HL-60 (cell line): ENCODE data around the gene ALDH4A1.

Experiments
- TF ChIP-seq, protein P1 (sequence below): IDR thresholded peaks from one replicate; pipeline ENCODE4 v1.5.1; 2011; ENCODE audit warnings: low read length, control low read depth, inconsistent platforms; ENCODE audit not compliant: insufficient read depth
- TF ChIP-seq, protein P2 (sequence below): IDR thresholded peaks from 2 replicates; pipeline ENCODE4 v1.6.1; 2012; ENCODE audit warnings: low read depth; ENCODE audit not compliant: insufficient replicate concordance

- TF ChIP-seq, protein P1, sequence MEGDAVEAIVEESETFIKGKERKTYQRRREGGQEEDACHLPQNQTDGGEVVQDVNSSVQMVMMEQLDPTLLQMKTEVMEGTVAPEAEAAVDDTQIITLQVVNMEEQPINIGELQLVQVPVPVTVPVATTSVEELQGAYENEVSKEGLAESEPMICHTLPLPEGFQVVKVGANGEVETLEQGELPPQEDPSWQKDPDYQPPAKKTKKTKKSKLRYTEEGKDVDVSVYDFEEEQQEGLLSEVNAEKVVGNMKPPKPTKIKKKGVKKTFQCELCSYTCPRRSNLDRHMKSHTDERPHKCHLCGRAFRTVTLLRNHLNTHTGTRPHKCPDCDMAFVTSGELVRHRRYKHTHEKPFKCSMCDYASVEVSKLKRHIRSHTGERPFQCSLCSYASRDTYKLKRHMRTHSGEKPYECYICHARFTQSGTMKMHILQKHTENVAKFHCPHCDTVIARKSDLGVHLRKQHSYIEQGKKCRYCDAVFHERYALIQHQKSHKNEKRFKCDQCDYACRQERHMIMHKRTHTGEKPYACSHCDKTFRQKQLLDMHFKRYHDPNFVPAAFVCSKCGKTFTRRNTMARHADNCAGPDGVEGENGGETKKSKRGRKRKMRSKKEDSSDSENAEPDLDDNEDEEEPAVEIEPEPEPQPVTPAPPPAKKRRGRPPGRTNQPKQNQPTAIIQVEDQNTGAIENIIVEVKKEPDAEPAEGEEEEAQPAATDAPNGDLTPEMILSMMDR: no peak
- TF ChIP-seq, protein P2, sequence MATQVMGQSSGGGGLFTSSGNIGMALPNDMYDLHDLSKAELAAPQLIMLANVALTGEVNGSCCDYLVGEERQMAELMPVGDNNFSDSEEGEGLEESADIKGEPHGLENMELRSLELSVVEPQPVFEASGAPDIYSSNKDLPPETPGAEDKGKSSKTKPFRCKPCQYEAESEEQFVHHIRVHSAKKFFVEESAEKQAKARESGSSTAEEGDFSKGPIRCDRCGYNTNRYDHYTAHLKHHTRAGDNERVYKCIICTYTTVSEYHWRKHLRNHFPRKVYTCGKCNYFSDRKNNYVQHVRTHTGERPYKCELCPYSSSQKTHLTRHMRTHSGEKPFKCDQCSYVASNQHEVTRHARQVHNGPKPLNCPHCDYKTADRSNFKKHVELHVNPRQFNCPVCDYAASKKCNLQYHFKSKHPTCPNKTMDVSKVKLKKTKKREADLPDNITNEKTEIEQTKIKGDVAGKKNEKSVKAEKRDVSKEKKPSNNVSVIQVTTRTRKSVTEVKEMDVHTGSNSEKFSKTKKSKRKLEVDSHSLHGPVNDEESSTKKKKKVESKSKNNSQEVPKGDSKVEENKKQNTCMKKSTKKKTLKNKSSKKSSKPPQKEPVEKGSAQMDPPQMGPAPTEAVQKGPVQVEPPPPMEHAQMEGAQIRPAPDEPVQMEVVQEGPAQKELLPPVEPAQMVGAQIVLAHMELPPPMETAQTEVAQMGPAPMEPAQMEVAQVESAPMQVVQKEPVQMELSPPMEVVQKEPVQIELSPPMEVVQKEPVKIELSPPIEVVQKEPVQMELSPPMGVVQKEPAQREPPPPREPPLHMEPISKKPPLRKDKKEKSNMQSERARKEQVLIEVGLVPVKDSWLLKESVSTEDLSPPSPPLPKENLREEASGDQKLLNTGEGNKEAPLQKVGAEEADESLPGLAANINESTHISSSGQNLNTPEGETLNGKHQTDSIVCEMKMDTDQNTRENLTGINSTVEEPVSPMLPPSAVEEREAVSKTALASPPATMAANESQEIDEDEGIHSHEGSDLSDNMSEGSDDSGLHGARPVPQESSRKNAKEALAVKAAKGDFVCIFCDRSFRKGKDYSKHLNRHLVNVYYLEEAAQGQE: no peak
Measured at GRCh38 chr1:18870957-18871356, 31.4 kb downstream of the ALDH4A1 start.
